HepG2 (cell line): ENCODE measurements around the gene C6orf132. TPM values are rescaled to one million over a fixed set of nuclear protein-coding genes. Genes with fewer than 3 reads are reported as not detected.

ENCODE experiments used
- ARID5B ChIP-seq: IDR thresholded peaks from 2 replicates; pipeline ENCODE4 v1.4.0; 2020; ENCODE audit warnings: mild to moderate bottlenecking, missing genetic modification reagents
- ATF7-NPFF ChIP-seq: sonication (generic); formaldehyde crosslinking; IDR thresholded peaks from 2 replicates; pipeline ENCODE4 v1.8.1; 2023; ENCODE audit warnings: mild to moderate bottlenecking, low read depth, missing genetic modification reagents, moderate library complexity
- CC2D1A ChIP-seq: sonication (generic); formaldehyde crosslinking; IDR thresholded peaks from 2 replicates; pipeline ENCODE4 v1.8.1; 2023; ENCODE audit warnings: mild to moderate bottlenecking, missing genetic modification reagents
- GLI4 ChIP-seq: sonication (generic); formaldehyde crosslinking; IDR thresholded peaks from 2 replicates; pipeline ENCODE4 v1.5.1; 2020; ENCODE audit warnings: missing genetic modification reagents, mild to moderate bottlenecking, moderate library complexity, borderline replicate concordance
- KDM1A ChIP-seq: IDR thresholded peaks from 2 replicates; pipeline ENCODE4 v1.6.1; 2016; ENCODE audit warnings: missing compliant biosample characterization
- KDM5A ChIP-seq: fragments of 200-600 bp; sonication (generic); IDR thresholded peaks from 2 replicates; pipeline ENCODE4 v1.7.0; 2018; ENCODE audit warnings: antibody characterized with exemption, mild to moderate bottlenecking, low read length, borderline replicate concordance
- MAFK ChIP-seq, 2 experiments: IDR thresholded peaks in 1 of 2; conservative IDR thresholded peaks in 1 of 2; 2 replicates each; pipeline ENCODE4 v1.6.1; 2011; ENCODE audit warnings: improper control_type of control experiment in 2 of 2, low read length in 2 of 2
- MIER3 ChIP-seq: IDR thresholded peaks from 2 replicates; pipeline ENCODE4 v1.6.1; 2016; ENCODE audit warnings: missing compliant biosample characterization, borderline replicate concordance
- MXD1 ChIP-seq: sonication (generic); formaldehyde crosslinking; IDR thresholded peaks from 2 replicates; pipeline ENCODE4 v1.4.0; 2020; ENCODE audit warnings: mild to moderate bottlenecking, missing genetic modification reagents
- ZNF180 ChIP-seq: sonication (generic); formaldehyde crosslinking; IDR thresholded peaks from 2 replicates; pipeline ENCODE4 v1.4.0; 2020; ENCODE audit warnings: low read depth, missing genetic modification reagents, borderline replicate concordance
- ZNF383 ChIP-seq: sonication (generic); formaldehyde crosslinking; IDR thresholded peaks from 2 replicates; pipeline ENCODE4 v1.4.0; 2020; ENCODE audit warnings: missing genetic modification reagents, mild to moderate bottlenecking, borderline replicate concordance
- ZNF589 ChIP-seq: sonication (generic); formaldehyde crosslinking; conservative IDR thresholded peaks from 2 replicates; pipeline ENCODE4 v1.8.0; 2022; ENCODE audit warnings: mild to moderate bottlenecking, moderate library complexity, missing genetic modification reagents
- ZNF598 ChIP-seq: sonication (generic); formaldehyde crosslinking; IDR thresholded peaks from 2 replicates; pipeline ENCODE4 v1.5.1; 2020; ENCODE audit warnings: mild to moderate bottlenecking, missing genetic modification reagents, borderline replicate concordance
- ZNF616 ChIP-seq: sonication (generic); formaldehyde crosslinking; IDR thresholded peaks from 2 replicates; pipeline ENCODE4 v1.5.0; 2020; ENCODE audit warnings: low read depth, mild to moderate bottlenecking, missing genetic modification reagents
- polyA plus RNA-seq, 8 experiments: library from polyadenylated mRNA; depleted of rRNA in 3 of 8; stranded (reverse) in 7 of 8; unstranded in 1 of 8; fragments of >200 nt; fragmentation: Illumina TruSeq in 4 of 8; extraction: Trizol in 4 of 8; gene quantifications; 2 replicates each; pipeline versions ENCODE4 v1.2.1 to v1.2.3, GENCODE V29; 2011 to 2016; ENCODE audit warnings: low read depth in 4 of 8, missing spikeins in 1 of 8, mixed read lengths in 1 of 8; ENCODE audit not compliant: insufficient read depth in 1 of 8
- total RNA-seq, 5 experiments: library from RNA; depleted of rRNA; stranded (reverse); fragments of >200 nt; fragmentation: Illumina TruSeq; extraction: Trizol; gene quantifications; 2 replicates each; pipeline ENCODE4 v1.2.3, GENCODE V29; 2016; ENCODE audit warnings: low read depth in 1 of 5
- TF ChIP-seq, protein P1 (sequence below): sonication (generic); formaldehyde crosslinking; conservative IDR thresholded peaks from 2 replicates; pipeline ENCODE4 v1.4.0; 2020; ENCODE audit warnings: missing genetic modification reagents
- TF ChIP-seq, protein P2 (sequence below): sonication (generic); formaldehyde crosslinking; IDR thresholded peaks from 2 replicates; pipeline ENCODE4 v1.5.1; 2020; ENCODE audit warnings: missing genetic modification reagents, mild to moderate bottlenecking, borderline replicate concordance

Gene C6orf132
- total and polyA plus RNA-seq, 2 of the 13 experiments (the other 11 are each of a cell fraction or from before 2014, with no cell fraction given), result 0.78 to 3.0 TPM

GRCh38 chr6:42140756-42141602, 1.4 kb downstream of the C6orf132 start (continued):
- TF ChIP-seq, protein P1, sequence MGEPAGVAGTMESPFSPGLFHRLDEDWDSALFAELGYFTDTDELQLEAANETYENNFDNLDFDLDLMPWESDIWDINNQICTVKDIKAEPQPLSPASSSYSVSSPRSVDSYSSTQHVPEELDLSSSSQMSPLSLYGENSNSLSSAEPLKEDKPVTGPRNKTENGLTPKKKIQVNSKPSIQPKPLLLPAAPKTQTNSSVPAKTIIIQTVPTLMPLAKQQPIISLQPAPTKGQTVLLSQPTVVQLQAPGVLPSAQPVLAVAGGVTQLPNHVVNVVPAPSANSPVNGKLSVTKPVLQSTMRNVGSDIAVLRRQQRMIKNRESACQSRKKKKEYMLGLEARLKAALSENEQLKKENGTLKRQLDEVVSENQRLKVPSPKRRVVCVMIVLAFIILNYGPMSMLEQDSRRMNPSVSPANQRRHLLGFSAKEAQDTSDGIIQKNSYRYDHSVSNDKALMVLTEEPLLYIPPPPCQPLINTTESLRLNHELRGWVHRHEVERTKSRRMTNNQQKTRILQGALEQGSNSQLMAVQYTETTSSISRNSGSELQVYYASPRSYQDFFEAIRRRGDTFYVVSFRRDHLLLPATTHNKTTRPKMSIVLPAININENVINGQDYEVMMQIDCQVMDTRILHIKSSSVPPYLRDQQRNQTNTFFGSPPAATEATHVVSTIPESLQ, result no peak
- TF ChIP-seq ZNF383 (CRISPR knock-in tag) (no peak), KDM5A (no peak), ATF7-NPFF (CRISPR knock-in tag) (no peak; the same call in 1 of the 2 replicates), ZNF180 (CRISPR knock-in tag) (no peak), CC2D1A (CRISPR knock-in tag) (no peak), KDM1A (CRISPR knock-in tag) (no peak), ZNF589 (CRISPR knock-in tag) (no peak), ZNF598 (CRISPR knock-in tag) (0 out of 2 replicates have a peak, but pooled peaks have one; percentile 47), MAFK (conservative IDR thresholded peaks at IDR 0.05 in 1 of 2, IDR thresholded peaks at IDR 0.05 in 1 of 2; ENCODE audit: low read length in 2 of 2) (peak; percentile 56 to 71), ZNF616 (CRISPR knock-in tag) (no peak), GLI4 (CRISPR knock-in tag) (0 out of 2 replicates have a peak, but pooled peaks have one; percentile 26), ARID5B (CRISPR knock-in tag) (no peak), MXD1 (no peak), MIER3 (no peak)
- TF ChIP-seq, protein P2, sequence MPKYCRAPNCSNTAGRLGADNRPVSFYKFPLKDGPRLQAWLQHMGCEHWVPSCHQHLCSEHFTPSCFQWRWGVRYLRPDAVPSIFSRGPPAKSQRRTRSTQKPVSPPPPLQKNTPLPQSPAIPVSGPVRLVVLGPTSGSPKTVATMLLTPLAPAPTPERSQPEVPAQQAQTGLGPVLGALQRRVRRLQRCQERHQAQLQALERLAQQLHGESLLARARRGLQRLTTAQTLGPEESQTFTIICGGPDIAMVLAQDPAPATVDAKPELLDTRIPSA (CRISPR knock-in tag), result no peak
